Trophoblast cell (in vitro differentiated cells and primary cell): ENCODE results near the gene OGG1.

Experiments
- DNase-seq, 2 donors: peaks; one replicate each; pipeline ENCODE4 v3.0.0-alpha.2; 2016
- H2AFZ ChIP-seq: 2 replicates; pipeline ENCODE4 v1.6.1; 2013; ENCODE audit warnings: low read length, moderate library complexity, mild to moderate bottlenecking; ENCODE audit not compliant: insufficient read depth, poor library complexity
- H2AK5ac ChIP-seq: 2 replicates; pipeline ENCODE4 v1.6.1; 2013; ENCODE audit warnings: mild to moderate bottlenecking, low read length
- H2BK120ac ChIP-seq: 2 replicates; pipeline ENCODE4 v1.6.1; 2013; ENCODE audit warnings: low read length, mild to moderate bottlenecking, moderate library complexity; ENCODE audit not compliant: insufficient read depth, poor library complexity
- H2BK12ac ChIP-seq: 2 replicates; pipeline ENCODE4 v1.6.1; 2013; ENCODE audit warnings: mild to moderate bottlenecking, low read length, moderate library complexity
- H2BK5ac ChIP-seq: 2 replicates; pipeline ENCODE4 v1.6.1; 2013; ENCODE audit warnings: low read length, low read depth, moderate library complexity, mild to moderate bottlenecking; ENCODE audit not compliant: poor library complexity
- H3K14ac ChIP-seq: 2 replicates; pipeline ENCODE4 v1.6.1; 2013; ENCODE audit warnings: mild to moderate bottlenecking, low read length
- H3K18ac ChIP-seq: 2 replicates; pipeline ENCODE4 v1.6.1; 2013; ENCODE audit warnings: mild to moderate bottlenecking, low read length
- H3K23ac ChIP-seq: 2 replicates; pipeline ENCODE4 v1.6.1; 2013; ENCODE audit warnings: low read length
- H3K27ac ChIP-seq: 2 replicates; pipeline ENCODE4 v1.5.1; 2013; ENCODE audit warnings: low read depth, mild to moderate bottlenecking, inconsistent platforms, low read length, moderate library complexity
- H3K27me3 ChIP-seq: 2 replicates; pipeline ENCODE4 v1.6.1; 2013; ENCODE audit warnings: inconsistent platforms, mild to moderate bottlenecking, low read length, moderate library complexity; ENCODE audit not compliant: insufficient read depth
- H3K36me3 ChIP-seq, 2 experiments: 1 replicate in 1 of 2; 2 replicates in 1 of 2; pipeline ENCODE4 v1.6.1; 2013; ENCODE audit warnings: low read length in 2 of 2, mild to moderate bottlenecking in 2 of 2, moderate library complexity in 1 of 2; ENCODE audit not compliant: insufficient read depth in 2 of 2, control insufficient read depth in 1 of 2
- H3K4ac ChIP-seq: 2 replicates; pipeline ENCODE4 v1.6.1; 2013; ENCODE audit warnings: low read depth, mild to moderate bottlenecking, low read length, moderate library complexity
- H3K4me1 ChIP-seq, 2 experiments: 1 replicate in 1 of 2; 2 replicates in 1 of 2; pipeline ENCODE4 v1.6.1; 2013; ENCODE audit warnings: low read length in 2 of 2, mild to moderate bottlenecking in 2 of 2, moderate library complexity in 1 of 2; ENCODE audit not compliant: insufficient read depth in 2 of 2, control insufficient read depth in 1 of 2
- H3K4me2 ChIP-seq: 2 replicates; pipeline ENCODE4 v1.6.1; 2013; ENCODE audit warnings: inconsistent platforms, mild to moderate bottlenecking, low read length, moderate library complexity
- H3K4me3 ChIP-seq: 2 replicates; pipeline ENCODE4 v1.5.1; 2013; ENCODE audit warnings: mild to moderate bottlenecking, low read depth, low read length, inconsistent platforms
- H3K79me1 ChIP-seq: one replicate; pipeline ENCODE4 v1.6.1; 2013; ENCODE audit warnings: low read length
- H3K79me2 ChIP-seq: 2 replicates; pipeline ENCODE4 v1.6.1; 2013; ENCODE audit warnings: low read length, mild to moderate bottlenecking; ENCODE audit not compliant: control insufficient read depth, insufficient read depth, poor library complexity
- H3K9ac ChIP-seq: 2 replicates; pipeline ENCODE4 v1.6.1; 2013; ENCODE audit warnings: mild to moderate bottlenecking, low read length
- H3K9me3 ChIP-seq: 2 replicates; pipeline ENCODE4 v1.6.1; 2013; ENCODE audit warnings: low read depth, mild to moderate bottlenecking, control low read depth, inconsistent platforms, low read length; ENCODE audit not compliant: insufficient read depth
- H4K12ac ChIP-seq: 2 replicates; pipeline ENCODE4 v1.6.1; 2013; ENCODE audit warnings: low read depth, mild to moderate bottlenecking, low read length, moderate library complexity
- H4K8ac ChIP-seq: 2 replicates; pipeline ENCODE4 v1.6.1; 2013; ENCODE audit warnings: low read depth, mild to moderate bottlenecking, low read length, moderate library complexity
- H4K91ac ChIP-seq: one replicate; pipeline ENCODE4 v1.6.1; 2013; ENCODE audit warnings: low read depth, mild to moderate bottlenecking, low read length, moderate library complexity
- WGBS: extraction: QIAGEN DNeasy Blood & Tissue Kit; methylation state at CpG from one replicate; pipeline ENCODE4 v1.1.7; 2013; ENCODE audit warnings: missing lambda C conversion rate; ENCODE audit not compliant: insufficient read length, insufficient coverage; ENCODE audit errors: extremely low coverage; 5-methylcytosine and 5-hydroxymethylcytosine counted together

The OGG1 gene

GRCh38 chr3:9712415-9712814 is 37.3 kb upstream of the OGG1 start:
- Histone ChIP-seq H2AK5ac (no peak overlapping the region), H3K4me1 (no peaks in the 10 kb centered on the region), H3K27me3 (no peaks in the 10 kb centered on the region), H3K27ac (no peak overlapping the region), H2BK12ac (no peak overlapping the region), H3K14ac (no peak overlapping the region), H2BK5ac (no peak overlapping the region), H3K4ac (no peak overlapping the region), H3K9ac (no peak overlapping the region), H4K91ac (no peak overlapping the region), H3K36me3 (no peaks in the 10 kb centered on the region), H4K8ac (no peak overlapping the region), H3K9me3 (no peaks in the 10 kb centered on the region), H3K79me2 (no peaks in the 10 kb centered on the region), H4K12ac (no peak overlapping the region), H3K79me1 (no peaks in the 10 kb centered on the region), H3K23ac (no peak overlapping the region), H2AFZ (no peak overlapping the region), H3K4me2 (no peak overlapping the region), H2BK120ac (no peak overlapping the region), H3K4me3 (no peak overlapping the region), H3K18ac (no peak overlapping the region)
- DNase-seq, result no peak
- no CpG with 5 or more reads among the region's 2 CpGs for WGBS

- no peak overlapping the region for H2AK5ac ChIP-seq
- H3K9me3 ChIP-seq, result no peaks in the 10 kb centered on the region
- H3K4me1 ChIP-seq, result no peaks in the 10 kb centered on the region
- no peaks in the 10 kb centered on the region for H3K79me2 ChIP-seq
- no peak overlapping the region for H3K4me2 ChIP-seq
- H4K12ac ChIP-seq, result no peak overlapping the region
- no peak overlapping the region for H2BK12ac ChIP-seq
- H3K36me3 ChIP-seq, result no peaks in the 10 kb centered on the region
- no peak overlapping the region for H2BK5ac ChIP-seq
- H2BK120ac ChIP-seq, result no peak overlapping the region
- no peak overlapping the region for H3K23ac ChIP-seq
- H3K27me3 ChIP-seq, result no peaks in the 10 kb centered on the region
- H3K9ac ChIP-seq, result no peak overlapping the region
- no peak overlapping the region for H3K4me3 ChIP-seq
- no peaks in the 10 kb centered on the region for H3K79me1 ChIP-seq
- H3K18ac ChIP-seq, result no peak overlapping the region
- H3K27ac ChIP-seq, result no peak overlapping the region
- no peak overlapping the region for H4K8ac ChIP-seq
- no peak overlapping the region for H4K91ac ChIP-seq
- no peak for DNase-seq
- H3K4ac ChIP-seq, result no peak overlapping the region
- no peak overlapping the region for H3K14ac ChIP-seq
- no peak overlapping the region for H2AFZ ChIP-seq
- WGBS, result 100% methylated on average over 2 of the region's 4 CpGs
Observed at GRCh38 chr3:9713142-9713541, 36.6 kb upstream of the OGG1 start.

- Histone ChIP-seq H4K91ac (no peak overlapping the region), H4K8ac (no peak overlapping the region), H2BK12ac (no peak overlapping the region), H3K4me2 (no peak overlapping the region), H3K79me2 (no peaks in the 10 kb centered on the region), H3K14ac (no peak overlapping the region), H3K23ac (no peak overlapping the region), H2AFZ (no peak overlapping the region), H3K4ac (no peak overlapping the region), H3K9me3 (no peaks in the 10 kb centered on the region), H3K27me3 (no peaks in the 10 kb centered on the region), H2BK5ac (no peak overlapping the region), H3K4me1 (no peaks in the 10 kb centered on the region), H3K4me3 (no peak overlapping the region), H2BK120ac (no peak overlapping the region), H4K12ac (no peak overlapping the region), H3K27ac (no peak overlapping the region), H3K18ac (no peak overlapping the region), H3K36me3 (no peaks in the 10 kb centered on the region), H2AK5ac (no peak overlapping the region), H3K9ac (no peak overlapping the region), H3K79me1 (no peaks in the 10 kb centered on the region)
- WGBS, result no CpG with 5 or more reads among the region's 4 CpGs
- no peak for DNase-seq
Observed at GRCh38 chr3:9715136-9715535, 34.6 kb upstream of the OGG1 start.

GRCh38 chr3:9715764-9716437 is 33.9 kb upstream of the OGG1 start:
- H3K9ac ChIP-seq, result no peak overlapping the region
- H3K79me2 ChIP-seq, result no peaks in the 10 kb centered on the region
- H3K23ac ChIP-seq, result no peak overlapping the region
- WGBS, result no CpG with 5 or more reads among the region's 6 CpGs
- H4K91ac ChIP-seq, result no peak overlapping the region
- H3K79me1 ChIP-seq, result no peaks in the 10 kb centered on the region
- no peak overlapping the region for H2AFZ ChIP-seq
- no peaks in the 10 kb centered on the region for H3K9me3 ChIP-seq
- H4K8ac ChIP-seq, result no peak overlapping the region
- no peak overlapping the region for H4K12ac ChIP-seq
- H3K36me3 ChIP-seq, result no peaks in the 10 kb centered on the region
- H2BK5ac ChIP-seq, result no peak overlapping the region
- H3K27me3 ChIP-seq, result no peaks in the 10 kb centered on the region
- H3K4me2 ChIP-seq, result no peak overlapping the region
- H2BK12ac ChIP-seq, result no peak overlapping the region
- no peak overlapping the region for H3K27ac ChIP-seq
- H3K18ac ChIP-seq, result no peak overlapping the region
- no peak overlapping the region for H2AK5ac ChIP-seq
- H3K4ac ChIP-seq, result no peak overlapping the region
- peak; percentile 60 to 81 for DNase-seq
- H3K14ac ChIP-seq, result no peak overlapping the region
- H3K4me1 ChIP-seq, result no peaks in the 10 kb centered on the region
- H2BK120ac ChIP-seq, result no peak overlapping the region
- H3K4me3 ChIP-seq, result no peak overlapping the region
